AG08395 (cell line): ENCODE data around the gene CCDC120.
A peak's percentile ranks its signal among the peaks of the same experiment; 100 is the strongest.

ENCODE experiments used
- DNase-seq: peaks from one replicate; pipeline ENCODE4 v3.0.0; 2012; ENCODE audit warnings: mixed read lengths, low spot score

CCDC120 gene

GRCh38 chrX:49061916-49062315 lies 3.1 kb downstream of the CCDC120 start:
- DNase-seq = no peak

- no peak for DNase-seq
Observed at GRCh38 chrX:49063715-49064114, 4.9 kb downstream of the CCDC120 start.

- no peak for DNase-seq
Observed at GRCh38 chrX:49064303-49064702, 5.5 kb downstream of the CCDC120 start.

- no peak for DNase-seq
Observed at GRCh38 chrX:49064735-49065134, 5.9 kb downstream of the CCDC120 start.

- DNase-seq = no peak
Observed at GRCh38 chrX:49066278-49066677, 7.5 kb downstream of the CCDC120 start.

GRCh38 chrX:49066690-49067089 lies 7.9 kb downstream of the CCDC120 start:
- DNase-seq = no peak

- no peak for DNase-seq
Observed at GRCh38 chrX:49067285-49068120, 8.7 kb downstream of the CCDC120 start.

- no peak for DNase-seq
Observed at GRCh38 chrX:49069038-49069437, 10.2 kb downstream of the CCDC120 start.

GRCh38 chrX:49070988-49071387 lies 12.2 kb downstream of the CCDC120 start:
- no peak for DNase-seq

GRCh38 chrX:49071877-49072711 lies 13.3 kb downstream of the CCDC120 start:
- DNase-seq = peak; percentile 64

GRCh38 chrX:49072712-49073095 lies 13.9 kb downstream of the CCDC120 start:
- DNase-seq = no peak

- peak; percentile 89 for DNase-seq
Observed at GRCh38 chrX:49073601-49074575, 15.1 kb downstream of the CCDC120 start, which contains the start of gene PRAF2. Gene PRAF2 (minus strand): TSS chrX:49074002. CDS start chrX:49073987, 15 bp downstream.

GRCh38 chrX:49075347-49075746 lies 16.5 kb downstream of the CCDC120 start:
- no peak for DNase-seq

GRCh38 chrX:49077941-49078340 lies 19.1 kb downstream of the CCDC120 start:
- DNase-seq = no peak

GRCh38 chrX:49079489-49080428 lies 21.0 kb downstream of the CCDC120 start, which contains the start of gene WDR45:
Gene WDR45 (minus strand): TSS chrX:49079887. CDS start chrX:49078095, 1,792 bp downstream.
- peak; percentile 80 for DNase-seq

GRCh38 chrX:49082271-49082871 lies 23.6 kb downstream of the CCDC120 start:
- no peak for DNase-seq

- no peak for DNase-seq
Observed at GRCh38 chrX:49089553-49089952, 30.8 kb downstream of the CCDC120 start.

- no peak for DNase-seq
Observed at GRCh38 chrX:49096419-49096818, 37.6 kb downstream of the CCDC120 start.

GRCh38 chrX:49100704-49101628 lies 42.2 kb downstream of the CCDC120 start:
- DNase-seq = peak; percentile 99
